ENCODE results near the gene GALNT2.

GALNT2 gene

GRCh38 chr1:230073371-230074035 is 6.5 kb downstream of the GALNT2 start:
- no peak for DNase-seq

GRCh38 chr1:230074270-230074669 is 7.2 kb downstream of the GALNT2 start:
- no peak for DNase-seq

GRCh38 chr1:230074762-230075161 is 7.7 kb downstream of the GALNT2 start:
- DNase-seq, result no peak

GRCh38 chr1:230076121-230076520 is 9.1 kb downstream of the GALNT2 start:
- no peak for DNase-seq

DNA sequence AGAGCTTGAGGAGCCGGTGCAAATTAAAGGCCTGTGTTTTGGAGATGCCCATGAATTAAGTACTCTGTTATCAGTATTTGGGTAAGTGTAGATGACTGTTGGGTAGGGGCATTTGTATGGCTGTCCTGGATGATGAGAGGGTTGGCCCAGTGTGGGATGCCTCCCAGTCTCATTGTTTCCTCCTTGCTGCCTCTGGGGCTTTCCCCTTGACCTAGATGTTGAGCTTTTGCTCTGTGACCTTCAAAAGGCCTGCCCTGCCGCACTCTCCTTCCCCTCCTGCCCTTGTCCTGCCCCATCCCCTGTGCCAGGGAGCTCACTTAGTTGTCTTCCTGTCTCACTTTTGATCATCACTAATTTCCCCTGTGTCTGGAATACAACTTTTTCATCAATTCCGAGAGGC is 10.0 kb downstream of the GALNT2 start:
- DNase-seq, result no peak

GRCh38 chr1:230077436-230078213 is 10.6 kb downstream of the GALNT2 start:
- DNase-seq, result no peak

GRCh38 chr1:230079199-230080024 is 12.4 kb downstream of the GALNT2 start:
- no peak for DNase-seq

- no peak for DNase-seq
These were observed 13.8 kb downstream of the GALNT2 start for GRCh38 chr1:230080822-230081221.

DNA sequence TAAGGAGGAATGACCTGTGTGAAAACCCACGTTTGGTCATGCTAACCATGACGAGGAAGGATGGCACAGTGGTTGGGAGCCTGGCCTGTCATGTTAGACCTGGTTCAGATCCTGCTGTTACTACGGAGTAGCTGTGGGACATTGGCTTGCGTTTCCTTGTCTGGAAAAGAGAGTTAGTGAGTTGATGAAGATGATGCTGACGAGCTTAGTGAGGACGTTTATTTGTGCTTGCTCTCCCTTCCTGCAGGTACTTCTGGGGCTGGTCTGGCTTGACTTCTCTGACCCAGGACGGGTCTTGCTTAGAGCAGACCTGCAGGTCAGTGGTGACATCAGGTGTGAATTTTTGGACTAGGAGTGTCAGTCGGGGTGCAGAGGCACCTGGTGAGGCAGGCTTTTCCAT is 14.7 kb downstream of the GALNT2 start:
- DNase-seq, result no peak

GRCh38 chr1:230082211-230082610 is 15.2 kb downstream of the GALNT2 start:
- DNase-seq, result no peak

- DNase-seq, result no peak
These were observed 16.0 kb downstream of the GALNT2 start for GRCh38 chr1:230083053-230083452.

DNA sequence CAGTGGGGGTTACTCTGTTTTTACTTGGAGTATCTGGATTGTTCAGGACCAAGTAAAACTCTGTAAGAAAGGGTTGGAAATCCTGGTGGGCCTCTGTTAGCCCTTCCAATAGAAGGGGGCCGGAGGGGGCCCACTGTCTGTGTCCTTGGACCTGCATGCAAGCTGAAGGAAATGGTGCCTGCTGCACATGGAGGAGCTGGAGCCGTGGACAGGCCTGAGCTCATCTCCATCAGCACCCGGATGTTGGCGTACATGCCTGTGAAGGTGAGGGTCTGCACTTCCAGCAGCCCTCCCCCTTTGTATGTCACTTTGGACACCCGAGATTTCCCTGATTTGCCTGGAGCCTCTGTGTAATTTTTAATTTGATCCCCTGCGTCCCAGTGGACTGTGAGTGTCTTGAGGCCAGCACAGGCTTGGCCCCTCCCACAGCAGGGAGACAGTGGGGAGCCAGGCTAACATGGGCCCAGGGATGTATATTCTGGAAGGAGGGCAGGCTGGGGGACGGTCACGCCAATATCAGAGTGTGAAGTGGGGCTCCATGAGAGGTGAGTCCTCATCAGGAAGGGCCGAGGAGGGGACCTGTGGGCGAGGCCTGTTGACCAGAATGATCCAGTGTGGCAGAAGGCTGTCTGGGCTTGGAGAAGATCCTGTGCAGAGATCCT is 16.8 kb downstream of the GALNT2 start:
- no peak for DNase-seq

GRCh38 chr1:230084408-230085177 is 17.6 kb downstream of the GALNT2 start:
- no peak for DNase-seq

DNA sequence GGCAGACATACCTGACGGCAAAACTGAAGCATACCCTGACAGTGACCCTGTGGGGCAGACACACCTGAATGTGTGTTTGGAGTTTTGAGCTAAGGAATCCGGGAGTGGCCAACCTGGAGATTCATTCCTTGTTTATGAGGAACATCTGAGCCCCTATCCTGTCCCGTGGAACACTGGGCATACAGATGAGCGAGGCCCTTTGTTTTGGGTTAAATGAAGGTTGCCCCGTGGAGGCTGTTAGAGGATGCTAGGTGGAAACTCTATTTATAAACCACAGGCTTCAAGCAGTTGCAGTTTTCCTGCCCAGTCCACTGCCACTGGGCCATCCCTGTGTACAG is 18.1 kb downstream of the GALNT2 start:
- DNase-seq, result no peak

GRCh38 chr1:230086151-230086550 is 19.1 kb downstream of the GALNT2 start:
- DNase-seq, result no peak

- DNase-seq, result no peak
These were observed 20.1 kb downstream of the GALNT2 start for GRCh38 chr1:230087028-230087716.

DNA sequence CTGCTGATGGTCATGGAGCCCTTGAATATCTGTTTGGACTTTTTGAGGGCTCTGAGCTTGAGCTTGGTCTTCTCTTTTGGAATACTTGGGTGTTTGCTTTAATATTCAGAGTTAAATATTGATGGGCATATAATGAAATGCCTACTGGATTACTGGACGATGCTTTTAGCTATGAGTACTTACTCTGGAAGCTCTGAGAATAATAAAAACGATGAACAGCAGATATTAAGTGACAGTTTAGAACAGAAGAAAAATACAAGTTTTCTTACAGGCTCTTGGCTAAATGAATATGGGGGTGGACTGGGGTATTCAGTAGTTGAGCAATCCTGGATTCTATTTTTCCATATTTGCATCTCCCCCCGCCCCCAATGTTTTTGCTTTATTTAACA is 20.7 kb downstream of the GALNT2 start:
- DNase-seq, result no peak

GRCh38 chr1:230090194-230090711 is 23.2 kb downstream of the GALNT2 start:
- no peak for DNase-seq

- DNase-seq, result no peak
These were observed 24.6 kb downstream of the GALNT2 start for GRCh38 chr1:230091473-230092231.

GRCh38 chr1:230094746-230095145 is 27.7 kb downstream of the GALNT2 start:
- no peak for DNase-seq

- no peak for DNase-seq
These were observed 28.9 kb downstream of the GALNT2 start for GRCh38 chr1:230095938-230096337.

Measured in CD4-positive, alpha-beta T cell treated with Interferon alpha-2 for 1 hour (primary cell).